Measurements from ENCODE around the gene LDLRAD3. TPM values are rescaled to one million over a fixed set of nuclear protein-coding genes. Genes with fewer than 3 reads are reported as not detected.

Gene LDLRAD3
- polyA plus RNA-seq, 1 donor (not counting 4 experiments of a cell fraction or from before 2014, with no cell fraction given): 13.1 TPM

DNA sequence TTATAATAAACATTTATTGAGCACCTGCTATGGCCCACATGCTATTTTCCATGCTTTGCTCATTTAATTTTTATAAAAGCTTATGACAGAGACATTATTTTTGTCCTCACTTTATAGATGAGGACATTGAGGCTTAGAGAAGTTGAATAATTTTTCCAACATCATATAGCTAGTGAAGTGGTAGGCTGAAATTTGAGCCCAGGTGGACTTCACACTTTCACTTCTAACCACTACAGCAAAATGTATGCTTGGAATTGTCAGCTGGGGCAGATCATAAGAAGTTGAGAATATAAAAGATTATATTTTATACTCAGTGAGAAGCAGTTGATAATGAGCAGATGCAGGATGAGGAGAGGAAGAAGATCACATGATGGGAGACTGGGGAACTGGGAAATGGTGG is 146.1 kb downstream of the LDLRAD3 start:
- H3K79me2 ChIP-seq (ENCODE audit: control insufficient read depth, insufficient read depth, low read length): no peaks in the 10 kb centered on the region
- no peak overlapping the region for H2AFZ ChIP-seq (ENCODE audit: control insufficient read depth, low read length)
- H3K27me3 ChIP-seq (ENCODE audit: control insufficient read depth, extremely low read depth, insufficient read depth, low read length): no peaks in the 10 kb centered on the region
- H3K9me3 ChIP-seq (ENCODE audit: control insufficient read depth, low read depth, low read length): no peaks in the 10 kb centered on the region
- TF ChIP-seq, protein P1, sequence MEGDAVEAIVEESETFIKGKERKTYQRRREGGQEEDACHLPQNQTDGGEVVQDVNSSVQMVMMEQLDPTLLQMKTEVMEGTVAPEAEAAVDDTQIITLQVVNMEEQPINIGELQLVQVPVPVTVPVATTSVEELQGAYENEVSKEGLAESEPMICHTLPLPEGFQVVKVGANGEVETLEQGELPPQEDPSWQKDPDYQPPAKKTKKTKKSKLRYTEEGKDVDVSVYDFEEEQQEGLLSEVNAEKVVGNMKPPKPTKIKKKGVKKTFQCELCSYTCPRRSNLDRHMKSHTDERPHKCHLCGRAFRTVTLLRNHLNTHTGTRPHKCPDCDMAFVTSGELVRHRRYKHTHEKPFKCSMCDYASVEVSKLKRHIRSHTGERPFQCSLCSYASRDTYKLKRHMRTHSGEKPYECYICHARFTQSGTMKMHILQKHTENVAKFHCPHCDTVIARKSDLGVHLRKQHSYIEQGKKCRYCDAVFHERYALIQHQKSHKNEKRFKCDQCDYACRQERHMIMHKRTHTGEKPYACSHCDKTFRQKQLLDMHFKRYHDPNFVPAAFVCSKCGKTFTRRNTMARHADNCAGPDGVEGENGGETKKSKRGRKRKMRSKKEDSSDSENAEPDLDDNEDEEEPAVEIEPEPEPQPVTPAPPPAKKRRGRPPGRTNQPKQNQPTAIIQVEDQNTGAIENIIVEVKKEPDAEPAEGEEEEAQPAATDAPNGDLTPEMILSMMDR (optimal IDR thresholded peaks at IDR 0.05 in 1 of 3, IDR thresholded peaks at IDR 0.05 in 1 of 3, conservative IDR thresholded peaks at IDR 0.05 in 1 of 3; ENCODE audit: extremely low read depth in 1 of 3, insufficient read depth in 2 of 3, low read length in 3 of 3): no peak
- no peak for TF ChIP-seq EZH2 (IDR thresholded peaks at IDR 0.05; ENCODE audit: low read length)
- dilution Hi-C loops (cut with MboI; ENCODE audit: extremely low pct_ligation_motif_present, low sequenced_read_pairs): no loop called here
- H3K4me3 ChIP-seq (ENCODE audit: control insufficient read depth in 2 of 3, extremely low read depth in 1 of 3, insufficient read depth in 2 of 3, low read depth in 1 of 3, low read length in 3 of 3): no peak overlapping the region
- peaks cover 6 to 7% of the 10 kb centered on the region in 2 experiments for H3K36me3 ChIP-seq (ENCODE audit: control insufficient read depth in 2 of 2, extremely low read depth in 1 of 2, insufficient read depth in 2 of 2, low read length in 2 of 2)
- no peak overlapping the region for H3K27ac ChIP-seq (ENCODE audit: control insufficient read depth, insufficient read depth, low read length)
- FAIRE-seq (no peak), DNase-seq (ENCODE audit: low read depth, low spot score) (no peak)
- no peaks in the 10 kb centered on the region for H3K9me1 ChIP-seq (ENCODE audit: control insufficient read depth, extremely low read depth, insufficient read depth, low read length)
- peaks cover 7% of the 10 kb centered on the region for H3K4me1 ChIP-seq (ENCODE audit: control insufficient read depth, extremely low read depth, insufficient read depth, low read length)
- H4K20me1 ChIP-seq (ENCODE audit: control insufficient read depth, extremely low read depth, insufficient read depth, low read length): no peaks in the 10 kb centered on the region
- H3K4me2 ChIP-seq (ENCODE audit: control insufficient read depth, extremely low read depth, insufficient read depth, low read depth, low read length): no peak overlapping the region
- H3K9ac ChIP-seq (ENCODE audit: control insufficient read depth, extremely low read depth, insufficient read depth, low read length): no peak overlapping the region

DNA sequence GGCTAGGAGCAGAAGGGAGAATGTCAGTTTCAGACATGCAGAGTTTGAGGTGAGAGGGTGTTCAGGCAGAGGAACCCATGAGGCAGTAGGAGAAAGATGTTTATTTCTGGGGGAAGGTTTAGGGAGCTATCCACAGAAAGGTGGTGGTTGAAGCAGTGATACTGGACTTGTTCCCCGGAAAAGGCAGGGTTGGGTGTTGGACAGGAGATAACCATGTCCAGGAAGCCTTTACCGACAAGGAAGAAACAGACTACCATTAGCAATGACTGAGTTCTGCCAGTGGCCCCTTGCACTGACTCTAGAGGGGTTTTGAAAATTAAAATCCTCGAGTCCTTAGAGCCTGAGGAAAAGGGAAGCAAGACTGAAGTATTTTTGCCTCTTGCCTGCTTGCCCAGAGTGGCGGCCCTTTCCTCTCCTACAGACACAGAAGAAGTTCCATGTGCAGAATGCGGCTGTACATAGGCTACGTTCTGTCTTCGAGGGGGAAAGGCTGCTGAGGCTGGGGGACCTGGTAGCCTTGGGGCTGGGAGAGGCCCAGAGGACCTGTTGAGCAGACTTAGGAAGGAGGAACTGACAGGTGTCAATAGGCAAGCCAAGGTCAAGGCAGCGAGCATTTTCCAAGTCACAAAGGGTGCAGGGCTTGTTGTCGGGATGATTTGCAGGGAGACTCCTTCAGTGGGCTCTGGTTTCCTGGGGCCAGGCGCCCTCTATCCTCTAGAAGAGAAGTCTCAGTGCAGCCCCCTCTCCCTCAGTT is 146.7 kb downstream of the LDLRAD3 start:
- H3K27me3 ChIP-seq (ENCODE audit: control insufficient read depth, extremely low read depth, insufficient read depth, low read length): no peaks in the 10 kb centered on the region
- H3K4me3 ChIP-seq (ENCODE audit: control insufficient read depth in 2 of 3, extremely low read depth in 1 of 3, insufficient read depth in 2 of 3, low read depth in 1 of 3, low read length in 3 of 3): no peak overlapping the region
- H3K9ac ChIP-seq (ENCODE audit: control insufficient read depth, extremely low read depth, insufficient read depth, low read length): no peak overlapping the region
- peaks cover 7% of the 10 kb centered on the region for H3K4me1 ChIP-seq (ENCODE audit: control insufficient read depth, extremely low read depth, insufficient read depth, low read length)
- no peak for TF ChIP-seq EZH2 (IDR thresholded peaks at IDR 0.05; ENCODE audit: low read length)
- TF ChIP-seq, protein P1 (optimal IDR thresholded peaks at IDR 0.05 in 1 of 3, IDR thresholded peaks at IDR 0.05 in 1 of 3, conservative IDR thresholded peaks at IDR 0.05 in 1 of 3; ENCODE audit: extremely low read depth in 1 of 3, insufficient read depth in 2 of 3, low read length in 3 of 3): no peak
- dilution Hi-C loops (cut with MboI; ENCODE audit: extremely low pct_ligation_motif_present, low sequenced_read_pairs): no loop called here
- H3K9me3 ChIP-seq (ENCODE audit: control insufficient read depth, low read depth, low read length): no peaks in the 10 kb centered on the region
- DNase-seq (ENCODE audit: low read depth, low spot score) (no peak), FAIRE-seq (no peak)
- H3K79me2 ChIP-seq (ENCODE audit: control insufficient read depth, insufficient read depth, low read length): no peaks in the 10 kb centered on the region
- H3K27ac ChIP-seq (ENCODE audit: control insufficient read depth, insufficient read depth, low read length): no peak overlapping the region
- no peak overlapping the region for H3K4me2 ChIP-seq (ENCODE audit: control insufficient read depth, extremely low read depth, insufficient read depth, low read depth, low read length)
- H4K20me1 ChIP-seq (ENCODE audit: control insufficient read depth, extremely low read depth, insufficient read depth, low read length): no peaks in the 10 kb centered on the region
- H3K36me3 ChIP-seq (ENCODE audit: control insufficient read depth in 2 of 2, extremely low read depth in 1 of 2, insufficient read depth in 2 of 2, low read length in 2 of 2): peaks cover 6 to 7% of the 10 kb centered on the region in 2 experiments
- no peaks in the 10 kb centered on the region for H3K9me1 ChIP-seq (ENCODE audit: control insufficient read depth, extremely low read depth, insufficient read depth, low read length)
- H2AFZ ChIP-seq (ENCODE audit: control insufficient read depth, low read length): no peak overlapping the region

All from keratinocyte (primary cell).